GM19372 (cell line): ENCODE measurements around the gene HBE1.

ENCODE experiments used
- ATAC-seq: cut with Tn5 transposase; IDR thresholded peaks from one replicate; pipeline ENCODE4 v1.9.1; 2021; ENCODE audit warnings: mild to moderate bottlenecking, low read depth, moderate library complexity; ENCODE audit not compliant: unreplicated experiment

HBE1 gene

DNA sequence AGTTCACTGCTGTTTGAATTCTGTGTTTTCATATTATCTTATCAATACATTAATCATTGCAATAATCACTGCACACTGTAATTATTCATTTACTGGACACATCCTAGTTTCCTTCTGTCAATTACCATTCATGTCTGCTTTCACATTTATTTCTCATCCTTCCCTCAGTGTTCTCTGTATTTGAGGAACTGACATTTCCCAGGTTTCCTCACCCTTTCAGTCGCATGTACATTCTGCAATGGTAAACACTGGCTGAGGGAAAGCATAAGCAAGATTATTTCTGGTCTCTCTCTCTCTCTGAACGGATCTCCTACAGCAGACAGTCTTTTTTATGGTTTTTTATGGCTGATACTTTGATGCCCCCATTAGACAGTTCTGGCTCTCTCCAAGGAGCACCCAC is 31.3 kb downstream of the HBE1 start:
- no peak for ATAC-seq

DNA sequence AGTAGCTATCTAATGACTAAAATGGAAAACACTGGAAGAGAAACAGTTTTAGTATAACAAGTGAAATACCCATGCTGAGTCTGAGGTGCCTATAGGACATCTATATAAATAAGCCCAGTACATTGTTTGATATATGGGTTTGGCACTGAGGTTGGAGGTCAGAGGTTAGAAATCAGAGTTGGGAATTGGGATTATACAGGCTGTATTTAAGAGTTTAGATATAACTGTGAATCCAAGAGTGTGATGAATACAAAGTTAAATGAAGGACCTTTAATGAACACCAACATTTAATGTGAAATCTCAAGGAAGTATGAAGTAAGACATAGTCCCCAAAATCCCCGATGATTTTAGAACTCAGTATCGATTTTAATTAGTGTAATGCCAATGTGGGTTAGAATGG is 32.3 kb downstream of the HBE1 start:
- ATAC-seq: no peak

DNA sequence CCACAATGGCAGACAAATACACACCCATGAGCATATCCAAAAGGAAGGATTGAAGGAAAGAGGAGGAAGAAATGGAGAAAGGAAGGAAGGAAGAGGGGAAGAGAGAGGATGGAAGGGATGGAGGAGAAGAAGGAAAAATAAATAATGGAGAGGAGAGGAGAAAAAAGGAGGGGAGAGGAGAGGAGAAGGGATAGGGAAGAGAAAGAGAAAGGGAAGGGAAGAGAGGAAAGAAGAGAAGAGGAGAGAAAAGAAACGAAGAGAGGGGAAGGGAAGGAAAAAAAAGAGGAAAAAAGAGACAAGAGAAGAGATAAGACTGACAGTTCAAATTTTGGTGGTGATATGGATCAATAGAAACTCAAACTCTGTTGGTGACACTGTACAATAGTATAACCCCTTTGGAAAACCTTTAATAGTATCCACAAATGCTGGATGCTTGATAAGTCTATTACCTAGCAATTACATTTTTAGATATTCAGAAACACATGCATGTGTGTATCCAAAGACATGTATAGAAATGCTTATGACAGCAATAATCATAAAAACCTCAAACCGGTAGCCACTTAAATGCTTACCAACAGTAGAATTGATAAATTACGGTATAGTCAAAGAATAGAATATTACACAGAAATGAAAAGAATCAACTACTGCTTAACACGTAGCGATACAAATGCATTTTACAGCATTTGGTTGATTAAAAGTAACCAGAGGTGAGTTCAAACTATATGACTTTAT is 34.2 kb downstream of the HBE1 start:
- no peak for ATAC-seq

DNA sequence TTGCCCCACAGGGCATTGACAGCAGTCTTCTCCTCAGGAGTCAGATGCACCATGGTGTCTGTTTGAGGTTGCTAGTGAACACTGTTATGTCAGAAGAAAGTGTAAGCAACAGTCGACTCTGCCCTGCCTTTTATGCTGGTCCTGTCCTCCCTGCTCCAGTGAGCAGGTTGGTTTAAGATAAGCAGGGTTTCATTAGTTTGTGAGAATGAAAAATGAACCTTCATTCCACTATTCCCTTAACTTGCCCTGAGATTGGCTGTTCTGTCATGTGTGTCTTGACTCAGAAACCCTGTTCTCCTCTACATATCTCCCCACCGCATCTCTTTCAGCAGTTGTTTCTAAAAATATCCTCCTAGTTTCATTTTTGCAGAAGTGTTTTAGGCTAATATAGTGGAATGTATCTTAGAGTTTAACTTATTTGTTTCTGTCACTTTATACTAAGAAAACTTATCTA is 35.3 kb downstream of the HBE1 start, which contains the start of gene HBD:
HBD (minus strand) TSS at position 103 of the 454 bp plus-strand sequence; CDS start at position 53, 50 bp downstream.
- ATAC-seq: peak; percentile 79

DNA sequence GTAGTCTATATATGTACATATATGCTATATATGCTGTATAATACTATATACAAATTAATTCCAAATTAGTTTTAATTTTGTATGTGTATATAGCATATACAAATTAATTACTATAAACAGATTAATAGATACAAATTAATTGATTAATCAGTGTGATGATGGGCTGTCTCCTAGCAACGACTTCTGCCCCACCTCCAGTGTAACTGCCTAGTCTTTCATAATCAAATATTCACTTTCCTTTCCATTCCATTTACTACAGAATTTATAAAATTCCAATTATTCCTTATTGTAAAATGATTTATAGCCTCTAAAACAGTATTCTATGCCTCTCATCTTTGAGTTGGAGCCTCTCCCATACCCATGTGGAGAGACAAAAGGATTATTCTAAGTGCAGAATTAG is 36.4 kb downstream of the HBE1 start:
- no peak for ATAC-seq

DNA sequence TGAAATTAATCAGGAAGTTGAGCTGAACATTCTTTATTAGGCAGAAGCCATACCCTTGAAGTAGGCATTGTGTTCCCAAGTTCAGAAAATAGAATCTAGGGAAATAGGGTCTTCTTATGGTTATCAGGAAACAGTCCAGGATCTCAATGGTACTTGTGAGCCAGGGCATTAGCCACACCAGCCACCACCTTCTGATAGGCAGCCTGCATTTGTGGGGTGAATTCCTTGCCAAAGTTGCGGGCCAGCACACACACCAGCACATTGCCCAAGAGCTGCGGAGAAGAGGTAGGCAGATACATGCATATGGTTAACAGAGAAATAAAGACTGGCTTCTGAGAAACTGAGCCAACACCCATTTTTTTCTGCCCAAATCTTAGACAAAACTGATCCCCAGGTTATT is 36.9 kb downstream of the HBE1 start:
- no peak for ATAC-seq

DNA sequence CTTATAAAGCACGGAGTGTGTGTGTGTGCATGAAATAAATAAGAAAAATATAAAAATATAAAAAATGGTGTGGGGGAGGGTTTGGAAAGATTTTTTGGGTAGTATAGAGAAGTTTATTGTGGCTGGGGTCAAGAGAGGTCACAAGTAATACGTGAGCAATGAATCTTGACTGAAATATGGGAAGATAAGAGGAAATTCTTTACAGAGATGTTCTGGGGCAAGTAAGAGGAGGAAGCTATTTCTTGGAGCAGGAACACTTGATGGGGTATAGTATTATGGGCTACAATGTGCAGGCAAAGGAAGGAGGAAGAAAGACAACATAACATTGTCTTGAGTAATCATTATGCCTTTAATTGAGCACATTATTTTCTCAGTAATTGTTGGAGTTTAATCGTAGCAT is 37.6 kb downstream of the HBE1 start:
- ATAC-seq: no peak

DNA sequence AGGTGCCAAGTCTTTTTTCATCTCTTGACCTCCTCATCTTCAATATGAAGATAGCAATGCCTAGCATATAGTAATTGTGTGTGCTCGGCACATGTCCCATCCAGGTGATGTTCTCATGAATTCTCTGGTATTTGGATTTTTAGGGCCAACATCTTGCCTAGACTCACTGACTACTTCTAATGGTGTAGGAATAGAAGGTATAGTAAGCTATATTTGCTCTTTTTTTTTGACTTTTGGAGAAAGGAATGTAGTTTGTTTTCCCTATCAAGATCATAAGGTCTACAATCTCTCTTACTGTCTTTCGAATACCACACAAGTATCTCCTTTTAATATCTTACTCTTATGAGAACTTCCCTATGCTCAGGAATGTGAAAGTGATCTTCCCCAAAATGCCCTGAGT is 38.6 kb downstream of the HBE1 start:
- no peak for ATAC-seq

DNA sequence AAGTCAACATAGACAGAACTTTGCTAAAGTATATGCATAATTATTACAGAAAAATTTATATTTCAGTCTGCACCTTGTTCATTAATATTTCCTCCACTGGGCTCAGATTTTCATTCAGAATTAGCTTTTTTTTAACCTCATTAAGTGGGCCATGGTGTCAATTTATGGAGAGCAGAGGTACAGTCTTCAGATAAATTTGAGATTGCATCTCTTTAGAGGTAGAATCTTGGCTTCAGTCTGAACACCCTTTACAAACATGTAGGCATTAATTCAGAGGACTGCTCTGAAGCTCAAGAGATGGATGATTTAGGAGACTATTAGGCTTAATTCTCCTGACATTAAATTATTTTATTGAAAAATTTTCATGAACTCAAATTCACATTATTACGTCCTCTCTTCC is 39.5 kb downstream of the HBE1 start:
- no peak for ATAC-seq

DNA sequence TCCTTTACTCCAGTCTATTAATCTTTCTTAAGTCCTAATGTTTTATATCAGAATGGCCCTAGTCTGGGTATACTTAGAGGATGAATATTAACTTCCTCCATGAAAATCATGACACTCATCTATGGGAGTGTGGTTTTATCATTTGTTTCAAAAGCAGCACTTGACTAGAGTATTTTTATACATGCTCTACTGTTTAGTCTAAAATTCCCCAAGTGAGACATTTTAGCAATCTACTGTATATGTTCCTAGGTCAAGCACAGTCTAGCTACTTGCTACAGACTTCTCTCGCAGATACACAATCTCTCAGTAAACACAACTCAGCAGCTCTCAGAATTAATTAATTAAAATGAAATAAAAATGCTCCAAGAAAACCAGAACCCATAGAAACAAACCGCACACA is 39.9 kb downstream of the HBE1 start:
- no peak for ATAC-seq

DNA sequence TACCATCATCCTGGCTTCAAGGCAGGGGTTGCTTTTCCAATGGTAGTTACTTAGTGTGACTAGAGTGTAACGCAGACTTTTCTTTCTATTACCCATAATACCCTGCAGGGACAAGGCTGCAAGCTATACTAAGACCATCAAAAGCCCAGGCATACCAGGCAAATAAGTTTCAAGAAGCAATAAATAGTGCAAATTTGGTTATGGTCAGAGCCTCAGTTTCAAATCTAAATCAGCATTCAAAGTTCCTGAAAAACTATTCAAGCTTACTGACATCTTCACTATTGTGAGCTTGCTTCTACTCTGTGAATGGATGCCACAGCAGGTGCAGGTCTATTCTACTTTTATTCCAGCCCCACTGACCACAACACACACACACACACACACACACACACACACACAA is 40.4 kb downstream of the HBE1 start:
- no peak for ATAC-seq

DNA sequence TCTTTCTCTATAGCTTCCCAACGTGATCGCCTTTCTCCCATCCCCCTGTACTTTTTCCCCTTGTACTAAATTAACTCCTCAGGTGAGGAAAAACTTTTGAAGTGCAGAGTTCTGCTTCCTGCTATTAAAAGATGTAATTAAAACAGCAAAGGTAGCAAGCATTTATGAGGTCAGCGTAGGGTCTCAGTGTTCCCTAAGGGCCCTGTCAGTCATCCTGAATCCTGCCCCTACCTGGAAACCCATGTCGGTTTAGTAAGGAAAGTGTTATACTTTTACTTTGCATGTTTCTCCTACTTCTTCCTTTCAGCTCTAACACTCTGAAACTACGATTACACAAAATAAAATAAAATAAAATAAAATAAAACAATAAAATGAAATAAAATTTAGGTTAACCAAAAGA is 41.6 kb downstream of the HBE1 start:
- ATAC-seq: no peak

DNA sequence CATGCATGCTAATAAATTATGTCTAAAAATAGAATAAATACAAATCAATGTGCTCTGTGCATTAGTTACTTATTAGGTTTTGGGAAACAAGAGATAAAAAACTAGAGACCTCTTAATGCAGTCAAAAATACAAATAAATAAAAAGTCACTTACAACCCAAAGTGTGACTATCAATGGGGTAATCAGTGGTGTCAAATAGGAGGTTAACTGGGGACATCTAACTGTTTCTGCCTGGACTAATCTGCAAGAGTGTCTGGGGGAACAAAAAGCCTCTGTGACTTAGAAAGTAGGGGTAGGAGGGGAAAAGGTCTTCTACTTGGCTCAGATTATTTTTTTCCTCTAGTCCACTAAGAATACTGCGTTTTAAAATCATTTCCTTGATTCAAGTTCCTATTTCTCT is 42.1 kb downstream of the HBE1 start:
- no peak for ATAC-seq

DNA sequence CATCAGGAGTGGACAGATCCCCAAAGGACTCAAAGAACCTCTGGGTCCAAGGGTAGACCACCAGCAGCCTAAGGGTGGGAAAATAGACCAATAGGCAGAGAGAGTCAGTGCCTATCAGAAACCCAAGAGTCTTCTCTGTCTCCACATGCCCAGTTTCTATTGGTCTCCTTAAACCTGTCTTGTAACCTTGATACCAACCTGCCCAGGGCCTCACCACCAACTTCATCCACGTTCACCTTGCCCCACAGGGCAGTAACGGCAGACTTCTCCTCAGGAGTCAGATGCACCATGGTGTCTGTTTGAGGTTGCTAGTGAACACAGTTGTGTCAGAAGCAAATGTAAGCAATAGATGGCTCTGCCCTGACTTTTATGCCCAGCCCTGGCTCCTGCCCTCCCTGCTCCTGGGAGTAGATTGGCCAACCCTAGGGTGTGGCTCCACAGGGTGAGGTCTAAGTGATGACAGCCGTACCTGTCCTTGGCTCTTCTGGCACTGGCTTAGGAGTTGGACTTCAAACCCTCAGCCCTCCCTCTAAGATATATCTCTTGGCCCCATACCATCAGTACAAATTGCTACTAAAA is 42.9 kb downstream of the HBE1 start, which contains the start of gene HBB:
HBB (minus strand) TSS at position 340 of the 579 bp plus-strand sequence; CDS start at position 290, 50 bp downstream.
- ATAC-seq: no peak

DNA sequence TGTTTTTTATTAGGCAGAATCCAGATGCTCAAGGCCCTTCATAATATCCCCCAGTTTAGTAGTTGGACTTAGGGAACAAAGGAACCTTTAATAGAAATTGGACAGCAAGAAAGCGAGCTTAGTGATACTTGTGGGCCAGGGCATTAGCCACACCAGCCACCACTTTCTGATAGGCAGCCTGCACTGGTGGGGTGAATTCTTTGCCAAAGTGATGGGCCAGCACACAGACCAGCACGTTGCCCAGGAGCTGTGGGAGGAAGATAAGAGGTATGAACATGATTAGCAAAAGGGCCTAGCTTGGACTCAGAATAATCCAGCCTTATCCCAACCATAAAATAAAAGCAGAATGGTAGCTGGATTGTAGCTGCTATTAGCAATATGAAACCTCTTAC is 44.3 kb downstream of the HBE1 start:
- no peak for ATAC-seq

DNA sequence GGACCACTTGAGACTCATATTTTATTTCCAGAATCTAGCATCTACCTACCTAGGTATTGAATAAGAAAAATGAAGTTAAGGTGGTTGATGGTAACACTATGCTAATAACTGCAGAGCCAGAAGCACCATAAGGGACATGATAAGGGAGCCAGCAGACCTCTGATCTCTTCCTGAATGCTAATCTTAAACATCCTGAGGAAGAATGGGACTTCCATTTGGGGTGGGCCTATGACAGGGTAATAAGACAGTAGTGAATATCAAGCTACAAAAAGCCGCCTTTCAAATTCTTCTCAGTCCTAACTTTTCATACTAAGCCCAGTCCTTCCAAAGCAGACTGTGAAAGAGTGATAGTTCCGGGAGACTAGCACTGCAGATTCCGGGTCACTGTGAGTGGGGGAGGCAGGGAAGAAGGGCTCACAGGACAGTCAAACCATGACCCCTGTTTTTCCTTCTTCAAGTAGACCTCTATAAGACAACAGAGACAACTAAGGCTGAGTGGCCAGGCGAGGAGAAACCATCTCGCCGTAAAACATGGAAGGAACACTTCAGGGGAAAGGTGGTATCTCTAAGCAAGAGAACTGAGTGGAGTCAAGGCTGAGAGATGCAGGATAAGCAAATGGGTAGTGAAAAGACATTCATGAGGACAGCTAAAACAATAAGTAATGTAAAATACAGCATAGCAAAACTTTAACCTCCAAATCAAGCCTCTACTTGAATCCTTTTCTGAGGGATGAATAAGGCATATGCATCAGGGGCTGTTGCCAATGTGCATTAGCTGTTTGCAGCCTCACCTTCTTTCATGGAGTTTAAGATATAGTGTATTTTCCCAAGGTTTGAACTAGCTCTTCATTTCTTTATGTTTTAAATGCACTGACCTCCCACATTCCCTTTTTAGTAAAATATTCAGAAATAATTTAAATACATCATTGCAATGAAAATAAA is 44.9 kb downstream of the HBE1 start:
- ATAC-seq: no peak

DNA sequence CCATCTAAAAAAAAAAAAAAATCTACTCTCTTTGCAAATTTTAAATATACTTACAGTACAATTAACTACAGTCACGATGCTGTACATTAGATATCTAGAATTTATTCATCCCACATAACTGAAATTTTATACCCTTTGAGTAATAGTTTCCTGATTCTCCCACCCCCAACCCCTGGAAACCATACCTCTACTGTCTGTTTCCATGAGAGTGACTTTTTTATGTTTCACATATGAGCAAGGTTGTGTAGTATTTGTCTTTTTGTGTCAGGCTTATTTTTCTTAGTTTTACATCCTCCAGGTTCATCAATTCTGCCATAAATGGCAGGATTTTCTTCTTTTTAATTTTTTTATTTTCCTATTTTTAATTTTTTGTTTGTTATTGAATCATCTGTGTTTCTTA is 46.1 kb downstream of the HBE1 start:
- no peak for ATAC-seq

DNA sequence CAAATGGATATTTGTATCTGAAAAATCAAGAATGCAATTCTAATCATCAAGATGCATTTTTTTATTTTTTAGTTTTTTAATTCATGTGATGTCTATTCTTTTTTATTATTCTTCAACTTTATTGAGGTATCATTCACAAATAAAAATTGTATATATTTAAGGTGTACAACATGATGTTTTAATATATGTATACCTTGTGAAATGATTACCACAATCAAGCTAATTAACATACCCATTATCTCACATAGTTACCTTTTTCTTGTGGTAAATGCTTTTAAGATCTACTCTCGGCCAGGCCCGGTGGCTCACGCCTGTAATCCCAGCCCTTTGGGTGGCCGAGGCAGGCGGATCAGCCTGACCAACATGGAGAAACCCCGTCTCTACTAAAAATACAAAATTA is 46.6 kb downstream of the HBE1 start:
- ATAC-seq: no peak
